GM12891 (cell line): ENCODE data around the gene ACVR1.

ENCODE experiments used
- PAX5 ChIP-seq: IDR thresholded peaks from 2 replicates; pipeline ENCODE4 v1.6.1; 2011; ENCODE audit warnings: low read length, moderate library complexity, mild to moderate bottlenecking; ENCODE audit not compliant: insufficient read depth, severe bottlenecking
- POLR2A ChIP-seq: IDR thresholded peaks from 2 replicates; pipeline ENCODE4 v1.6.1; 2011; ENCODE audit warnings: low read depth, low read length, control low read depth
- POLR2AphosphoS5 ChIP-seq: IDR thresholded peaks from 2 replicates; pipeline ENCODE4 v1.6.1; 2011; ENCODE audit warnings: low read depth, low read length, control low read depth
- POU2F2 ChIP-seq: IDR thresholded peaks from 2 replicates; pipeline ENCODE4 v1.6.1; 2011; ENCODE audit warnings: low read depth, mild to moderate bottlenecking, control low read depth, low read length, moderate library complexity
- SPI1 ChIP-seq: IDR thresholded peaks from 2 replicates; pipeline ENCODE4 v1.6.1; 2011; ENCODE audit warnings: low read depth, low read length, control low read depth
- TAF1 ChIP-seq: IDR thresholded peaks from 2 replicates; pipeline ENCODE4 v1.6.1; 2011; ENCODE audit warnings: low read depth, low read length, control low read depth

GRCh38 chr2:157849591-157849990, 26.5 kb downstream of the ACVR1 start:
- TF ChIP-seq POLR2A (no peak), TAF1 (no peak), POLR2AphosphoS5 (no peak), SPI1 (no peak), POU2F2 (no peak), PAX5 (no peak)
